Islet precursor cell (in vitro differentiated cells): Measurements from ENCODE around the gene ZNF326.

Experiments used
- DNase-seq: peaks from one replicate; pipeline ENCODE4 v3.0.0-alpha.2; 2018

Gene ZNF326

GRCh38 chr1:90083995-90084394 lies 89.1 kb downstream of the ZNF326 start:
- no peak for DNase-seq
